Fibroblast of skin of left biceps (primary cell): ENCODE results near the gene TMEM181.
"Not testable (repeated sequence)": the region's sequence is repeated elsewhere in the genome, so short reads cannot be mapped to it uniquely, and the experiment has no call there.

Experiments used
- DNase-seq, 2 experiments: peaks; one replicate each; pipeline ENCODE4 v3.0.0-alpha.2; 2013; ENCODE audit warnings: low read depth in 2 of 2

The TMEM181 gene

GRCh38 chr6:158621694-158622544 is 62.0 kb downstream of the TMEM181 start:
- no peak for DNase-seq

GRCh38 chr6:158622545-158623190 is 62.8 kb downstream of the TMEM181 start:
- no peak for DNase-seq

GRCh38 chr6:158624684-158625682 is 65.1 kb downstream of the TMEM181 start:
- DNase-seq = no peak

- DNase-seq = no peak
Observed at GRCh38 chr6:158625881-158626305, 66.0 kb downstream of the TMEM181 start.

GRCh38 chr6:158626360-158627167 is 66.7 kb downstream of the TMEM181 start:
- DNase-seq = no peak

GRCh38 chr6:158627168-158627939 is 67.5 kb downstream of the TMEM181 start:
- DNase-seq = no peak

- DNase-seq = no peak
Observed at GRCh38 chr6:158627940-158628211, 68.0 kb downstream of the TMEM181 start.

GRCh38 chr6:158628542-158628941 is 68.7 kb downstream of the TMEM181 start:
- DNase-seq = no peak

- DNase-seq = no peak
Observed at GRCh38 chr6:158629367-158630221, 69.7 kb downstream of the TMEM181 start.

GRCh38 chr6:158630938-158631616 is 71.2 kb downstream of the TMEM181 start:
- no peak for DNase-seq

GRCh38 chr6:158631678-158632537 is 72.0 kb downstream of the TMEM181 start:
- DNase-seq = no peak

GRCh38 chr6:158632538-158633119 is 72.7 kb downstream of the TMEM181 start:
- DNase-seq = not testable (repeated sequence)

GRCh38 chr6:158633127-158633526 is 73.2 kb downstream of the TMEM181 start:
- no peak for DNase-seq

GRCh38 chr6:158634695-158635426 is 75.0 kb downstream of the TMEM181 start:
- DNase-seq = no peak

GRCh38 chr6:158635427-158636073 is 75.7 kb downstream of the TMEM181 start:
- DNase-seq = no peak

- DNase-seq = no peak
Observed at GRCh38 chr6:158636778-158637177, 76.9 kb downstream of the TMEM181 start.
